Diencephalon (tissue), 1 donor: ENCODE measurements around the gene PPAN. TPM values are rescaled to one million over a fixed set of nuclear protein-coding genes. Genes with fewer than 3 reads are reported as not detected.
A peak's percentile ranks its signal among the peaks of the same experiment; 100 is the strongest.

Experiments
- small RNA-seq: library from RNA; depleted of rRNA; stranded (forward); fragments of <200 nt; gene quantifications from one replicate; pipeline ENCODE3, GENCODE V24; 2014
- total RNA-seq: library from RNA; depleted of rRNA; stranded (reverse); fragments of >200 nt; gene quantifications from one replicate; pipeline ENCODE4 v1.2.3, GENCODE V29; 2014

The PPAN gene
- 18.5 TPM for total RNA-seq

GRCh38 chr19:10106100-10106936, at the start of gene PPAN:
Gene PPAN, plus strand, starts transcription at chr19:10106362. Its CDS starts 33 bp downstream, at chr19:10106395.

GRCh38 chr19:10085641-10086590, 20.2 kb upstream of the PPAN start, which contains the start of gene SHFL:
Gene SHFL, plus strand, starts transcription at chr19:10086317. Its CDS starts 111 bp downstream, at chr19:10086428.

GRCh38 chr19:10111405-10111811, 5.2 kb downstream of the PPAN start, which contains the start of gene P2RY11:
Gene P2RY11, plus strand, starts transcription at chr19:10111693. Its CDS starts 29 bp downstream, at chr19:10111722.

Small RNA genes within 50 kb of the gene (small RNA-seq; reads per million reads assigned to genes)
- 30.9 reads per million, percentile 95 among the genes with 10 or more reads in this experiment for gene SNORD105
- gene SNORD105B, result 5,599 reads per million, percentile 100 among the genes with 10 or more reads in this experiment

Other genes with a start within 250 kb of the PPAN start
- 106 TPM for gene OLFM2, start 169.8 kb upstream of the PPAN start, total RNA-seq
- gene COL5A3, start 95.9 kb upstream of the PPAN start, total RNA-seq, result 1.2 TPM
- gene RDH8, start 92.9 kb upstream of the PPAN start, total RNA-seq, result not detected
- gene SHFL, start 20.0 kb upstream of the PPAN start, total RNA-seq, result 7.8 TPM
- gene ANGPTL6, start 3.7 kb upstream of the PPAN start, total RNA-seq, result 0.69 TPM
- 6.5 TPM for gene P2RY11, start 5.3 kb downstream of the PPAN start, total RNA-seq
- 101 TPM for gene EIF3G, start 13.5 kb downstream of the PPAN start, total RNA-seq
- 35.1 TPM for gene DNMT1, start 88.6 kb downstream of the PPAN start, total RNA-seq
- gene S1PR2, start 125.0 kb downstream of the PPAN start, total RNA-seq, result 4.4 TPM
- gene MRPL4, start 145.9 kb downstream of the PPAN start, total RNA-seq, result 15.7 TPM
- gene ICAM1, start 164.8 kb downstream of the PPAN start, total RNA-seq, result 1.8 TPM
- gene ICAM4, start 180.6 kb downstream of the PPAN start, total RNA-seq, result 0.46 TPM
- gene ICAM5, start 183.6 kb downstream of the PPAN start, total RNA-seq, result 2.5 TPM
- 1.6 TPM for gene ZGLP1, start 203.5 kb downstream of the PPAN start, total RNA-seq
- gene FDX2, start 209.7 kb downstream of the PPAN start, total RNA-seq, result 21.0 TPM
- gene RAVER1, start 227.2 kb downstream of the PPAN start, total RNA-seq, result 4.8 TPM
- 1.4 TPM for gene ICAM3, start 233.3 kb downstream of the PPAN start, total RNA-seq